Heart right ventricle (tissue), 16 donors: ENCODE measurements around the gene GMPR2. TPM values are rescaled to one million over a fixed set of nuclear protein-coding genes. Genes with fewer than 3 reads are reported as not detected.
A peak's percentile ranks its signal among the peaks of the same experiment; 100 is the strongest.

Source experiments
- ATAC-seq, 8 donors: fragments of 200-7000 bp; cut with Tn5 transposase; one replicate each; pipeline ENCODE4 v1.9.1; 2020; ENCODE audit warnings: mild to moderate bottlenecking in 8 of 8, moderate library complexity in 8 of 8, moderate number of reproducible peaks in 1 of 8
- DNase-seq, 2 donors: peaks; one replicate each; pipeline ENCODE4 v3.0.0-alpha.2; 2020
- H3K27ac ChIP-seq, 10 donors: fragments of 200-600 bp; sonication (generic) in 2 of 10; one replicate each; pipeline versions ENCODE4 v1.5.0 to v1.8.0; 2020 to 2022; ENCODE audit warnings: mild to moderate bottlenecking in 3 of 10
- H3K27me3 ChIP-seq, 7 donors: fragments of 200-600 bp; one replicate each; pipeline ENCODE4 v1.8.0; 2021 to 2022; ENCODE audit warnings: mild to moderate bottlenecking in 2 of 7
- H3K36me3 ChIP-seq, 9 donors: fragments of 200-600 bp; sonication (generic) in 1 of 9; one replicate each; pipeline versions ENCODE4 v1.5.0 to v1.8.0; 2020 to 2022; ENCODE audit warnings: mild to moderate bottlenecking in 2 of 9
- H3K4me1 ChIP-seq, 9 donors: fragments of 200-600 bp; sonication (generic) in 1 of 9; one replicate each; pipeline versions ENCODE4 v1.5.0 to v1.8.0; 2020 to 2022; ENCODE audit warnings: mild to moderate bottlenecking in 4 of 9
- H3K4me3 ChIP-seq, 10 donors: fragments of 200-600 bp; sonication (generic) in 2 of 10; one replicate each; pipeline versions ENCODE4 v1.5.0 to v1.8.0; 2020 to 2022; ENCODE audit warnings: mild to moderate bottlenecking in 7 of 10, moderate library complexity in 2 of 10
- H3K9me3 ChIP-seq, 11 donors: fragments of 200-600 bp in 10 of 11; sonication (generic) in 2 of 11; one replicate each; pipeline versions ENCODE4 v1.5.0 to v1.8.0; 2013 to 2022; ENCODE audit warnings: mild to moderate bottlenecking in 2 of 11, control low read depth in 1 of 11, moderate library complexity in 1 of 11
- WGBS, 2 donors: extraction: QIAGEN DNeasy Blood & Tissue Kit; methylation state at CpG; one replicate each; pipeline ENCODE4 v1.1.7; 2013; ENCODE audit warnings: inconsistent platforms in 1 of 2; 5-methylcytosine and 5-hydroxymethylcytosine counted together
- intact Hi-C, 10 donors: fragments of 100-400 bp; cut with DNase I; formaldehyde crosslinking; loops; one replicate each; pipeline versions ENCODE4 v1.11.1 to v1.14.2; 2022
- polyA plus RNA-seq, 2 donors: library from polyadenylated mRNA; stranded (reverse); fragments of 200-250 nt; gene quantifications; one replicate each; pipeline ENCODE4 v1.2.3, GENCODE V29; 2013
- total RNA-seq, 10 donors: library from RNA; stranded (reverse); fragmentation: NEBNext Ultra II Directional in 3 of 10; extraction: Animal tissue kit (Norgen Biotek cat#: 25700) in 3 of 10; gene quantifications; one replicate each; pipeline versions ENCODE4 v1.2.1 to v1.2.4, GENCODE V29; 2021 to 2023
- TF ChIP-seq, protein P1 (sequence below), 9 donors: fragments of 200-600 bp; sonication (generic) in 2 of 9; IDR thresholded peaks; one replicate each; pipeline versions ENCODE4 v1.5.0 to v1.8.0; 2021 to 2022; ENCODE audit warnings: antibody characterized with exemption in 9 of 9, mild to moderate bottlenecking in 5 of 9, moderate library complexity in 1 of 9
- donor health status: Arrhythmogenic right ventricular cardiomyopathy.
- donor health status: ischemic (EF 13 %, LVEDD 7.1; RV severe dilation, severe dysfunction).
- donor health status: healthy with polysubstance abuse.
- donor health status: DM: no; HTN: yes; CAD: no.
- donor health status: DM: no; HTN: no; CAD: no.
- donor health status: ischemic (EF 25% LVEDD 6.9; RV normal size, moderate dysfunction).
- donor health status: ischemic (EF 25% LVEDD 5.7; RV mildly dilated, moderate dysfunction).
- donor health status: healthy.
- donor health status: DM: yes; HTN: yes; CAD: no.
- donor health status: Ischemic cardiomyopathy.
- donor health status: ischemic (EF 35%, LVEDD 5.7; RV mildly dilated, moderate dysfunction).
- donor health status: nonischemic (EF 11% LVEDD 7.7; RV severe dilation, severe dysfunction).
- donor health status: DM: yes; HTN: yes; CAD: no.
- donor health status: PGD.
- donor health status: ischemic (EF 29% LVEDD 5.4; RV normal size, mild dysfunction).
- donor health status: nonischemic (EF 23%, LVEDD 6.1; RV moderate dilation, normal function).

The GMPR2 gene
- total and polyA plus RNA-seq, 12 donors = 26.4 to 46.9 (median 32.7) TPM

DNA sequence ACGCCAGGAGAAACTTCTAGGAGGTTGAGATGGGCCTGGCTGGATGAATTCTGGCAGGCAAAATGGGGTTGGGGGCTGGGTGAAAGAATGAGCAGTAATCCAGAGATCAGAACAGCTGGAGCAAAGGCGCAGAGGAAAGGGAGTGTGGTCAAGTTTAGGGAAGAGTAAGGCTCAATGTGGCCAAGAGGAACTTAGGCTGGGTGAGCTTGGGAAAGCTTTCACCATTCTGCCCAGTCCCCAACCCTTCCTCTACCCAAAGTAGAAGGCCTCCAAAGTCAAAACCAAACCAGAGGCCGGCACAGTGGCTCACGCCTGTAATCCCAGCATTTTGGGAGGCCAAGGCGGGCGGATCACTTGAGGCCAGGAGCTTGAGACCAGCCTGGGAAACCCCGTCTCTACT is 48.9 kb downstream of the GMPR2 start:
- TF ChIP-seq, protein P1, sequence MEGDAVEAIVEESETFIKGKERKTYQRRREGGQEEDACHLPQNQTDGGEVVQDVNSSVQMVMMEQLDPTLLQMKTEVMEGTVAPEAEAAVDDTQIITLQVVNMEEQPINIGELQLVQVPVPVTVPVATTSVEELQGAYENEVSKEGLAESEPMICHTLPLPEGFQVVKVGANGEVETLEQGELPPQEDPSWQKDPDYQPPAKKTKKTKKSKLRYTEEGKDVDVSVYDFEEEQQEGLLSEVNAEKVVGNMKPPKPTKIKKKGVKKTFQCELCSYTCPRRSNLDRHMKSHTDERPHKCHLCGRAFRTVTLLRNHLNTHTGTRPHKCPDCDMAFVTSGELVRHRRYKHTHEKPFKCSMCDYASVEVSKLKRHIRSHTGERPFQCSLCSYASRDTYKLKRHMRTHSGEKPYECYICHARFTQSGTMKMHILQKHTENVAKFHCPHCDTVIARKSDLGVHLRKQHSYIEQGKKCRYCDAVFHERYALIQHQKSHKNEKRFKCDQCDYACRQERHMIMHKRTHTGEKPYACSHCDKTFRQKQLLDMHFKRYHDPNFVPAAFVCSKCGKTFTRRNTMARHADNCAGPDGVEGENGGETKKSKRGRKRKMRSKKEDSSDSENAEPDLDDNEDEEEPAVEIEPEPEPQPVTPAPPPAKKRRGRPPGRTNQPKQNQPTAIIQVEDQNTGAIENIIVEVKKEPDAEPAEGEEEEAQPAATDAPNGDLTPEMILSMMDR (IDR thresholded peaks at IDR 0.05) = no peak
- Histone ChIP-seq H3K4me1 (peaks cover 0 to 62% (median 15%) of the 10 kb centered on the region in 9 donors), H3K9me3 (no peaks in the 10 kb centered on the region), H3K4me3 (no peak overlapping the region), H3K27ac (peak overlapping the region in 1 of 10 donors; percentile 72), H3K36me3 (no peaks in the 10 kb centered on the region), H3K27me3 (no peaks in the 10 kb centered on the region)
- intact Hi-C loops = no loop called here
- ATAC-seq (no peak), DNase-seq (no peak)
- 93 to 95% methylated on average over 7 of the region's 7 CpGs for WGBS, 2 donors

DNA sequence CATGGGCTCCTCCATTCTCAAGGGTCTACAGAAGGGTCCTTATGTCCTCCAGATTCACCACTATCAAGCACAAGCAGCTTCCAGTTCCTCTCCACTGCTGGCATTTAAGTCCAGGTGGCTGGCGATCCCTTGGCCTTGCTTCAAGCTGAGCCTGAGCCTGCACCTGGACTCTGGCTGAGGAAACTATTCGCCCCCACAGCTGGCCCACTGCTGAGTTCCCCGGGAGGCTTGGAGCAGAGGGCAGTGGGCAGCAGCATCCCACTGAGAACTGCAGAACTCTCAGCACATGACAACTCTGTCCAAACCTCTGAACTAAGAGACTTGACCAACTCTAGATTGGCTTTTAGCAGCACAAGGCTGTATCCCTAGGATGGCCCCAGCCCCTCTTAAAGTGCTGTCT is 50.0 kb downstream of the GMPR2 start:
- Histone ChIP-seq H3K9me3 (no peaks in the 10 kb centered on the region), H3K4me1 (peaks cover 0 to 51% (median 15%) of the 10 kb centered on the region in 9 donors), H3K36me3 (no peaks in the 10 kb centered on the region), H3K27ac (peak overlapping the region in 1 of 10 donors; percentile 72), H3K4me3 (no peak overlapping the region), H3K27me3 (no peaks in the 10 kb centered on the region)
- intact Hi-C loops = no loop called here
- TF ChIP-seq, protein P1 (IDR thresholded peaks at IDR 0.05) = no peak
- DNase-seq (no peak), ATAC-seq (no peak)
- WGBS, 2 donors = 86 to 87% methylated on average over 3 of the region's 3 CpGs

DNA sequence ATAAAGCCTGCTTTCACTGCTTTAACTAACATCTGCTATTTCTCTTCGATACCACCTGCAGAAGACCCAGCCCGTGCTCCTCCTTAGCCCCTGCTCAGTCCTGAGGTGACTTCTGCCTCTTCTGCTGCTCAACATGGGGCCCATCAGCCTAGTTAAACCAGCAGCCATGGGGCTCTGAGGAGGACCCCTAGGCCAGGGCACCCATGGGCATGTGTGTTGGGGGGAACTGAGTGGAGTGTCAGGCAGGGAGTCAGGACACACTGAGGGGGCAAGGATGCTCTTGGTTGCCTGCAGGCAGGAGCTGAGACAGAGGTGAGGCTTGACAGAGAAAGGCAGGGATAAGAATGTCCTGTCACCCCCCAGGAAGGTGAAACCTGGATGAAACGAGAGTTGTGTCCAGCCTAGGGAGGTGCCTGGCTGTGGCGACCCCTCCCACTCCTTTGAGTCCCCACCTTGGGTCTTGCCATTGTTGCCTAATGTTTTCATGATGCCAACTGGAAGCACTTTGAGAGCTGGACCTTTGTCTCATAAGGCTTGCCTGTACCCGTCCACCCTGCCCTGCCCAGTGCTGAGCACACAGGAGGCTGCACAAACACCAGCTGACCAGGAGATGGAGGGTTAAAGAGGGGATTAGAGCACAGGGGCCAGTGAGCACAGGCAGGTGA is 51.2 kb downstream of the GMPR2 start:
- DNase-seq = no peak
- H3K9me3 ChIP-seq = no peaks in the 10 kb centered on the region

DNA sequence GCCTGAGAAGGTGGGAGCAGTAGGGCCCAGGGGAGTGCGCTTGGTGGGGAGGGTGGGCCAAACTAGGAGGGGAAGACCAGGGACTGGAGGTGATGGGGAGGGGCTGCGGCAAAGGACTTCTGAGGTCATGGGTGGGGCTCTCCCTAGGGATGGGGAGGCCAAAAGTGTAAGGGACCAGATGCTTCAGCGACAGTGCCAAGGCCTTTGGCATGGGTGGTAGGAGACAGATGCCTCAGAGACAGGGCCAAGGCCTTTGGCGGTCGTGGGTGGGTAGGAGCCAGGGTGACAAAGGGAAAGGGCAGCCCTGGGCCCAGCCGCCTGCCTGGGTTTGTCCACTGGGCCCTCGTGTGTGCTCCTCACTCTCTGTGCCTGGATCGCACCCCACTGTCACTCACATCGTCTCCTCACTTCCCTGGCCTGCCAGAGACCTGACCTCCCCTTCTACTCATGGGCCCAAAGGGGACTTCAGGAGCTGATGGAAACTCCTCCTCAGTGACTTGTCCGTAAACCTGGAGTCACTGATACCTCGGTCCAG is 51.8 kb downstream of the GMPR2 start:
- H3K9me3 ChIP-seq = no peaks in the 10 kb centered on the region
- H3K27me3 ChIP-seq = no peaks in the 10 kb centered on the region
- ATAC-seq (no peak), DNase-seq (no peak)
- no peak overlapping the region for H3K4me3 ChIP-seq
- intact Hi-C loops = no loop called here
- WGBS, 2 donors = 64 to 70% methylated on average over 10 to 11 of the region's 11 CpGs
- peaks cover 0 to 33% (median 6%) of the 10 kb centered on the region in 9 donors for H3K4me1 ChIP-seq
- H3K27ac ChIP-seq = no peak overlapping the region
- peaks cover 0 to 5% (median 2%) of the 10 kb centered on the region in 9 donors for H3K36me3 ChIP-seq
- TF ChIP-seq, protein P1 (IDR thresholded peaks at IDR 0.05) = no peak

More for the DNA sequence above, 51.2 kb downstream of the GMPR2 start:
- intact Hi-C loops = no loop called here
- no peaks in the 10 kb centered on the region for H3K36me3 ChIP-seq
- no peaks in the 10 kb centered on the region for H3K27me3 ChIP-seq
- H3K27ac ChIP-seq = no peak overlapping the region
- no peak for ATAC-seq
- TF ChIP-seq, protein P1 (IDR thresholded peaks at IDR 0.05) = no peak
- no peak overlapping the region for H3K4me3 ChIP-seq
- WGBS, 2 donors = 94% methylated on average over 5 of the region's 5 CpGs
- H3K4me1 ChIP-seq = peaks cover 0 to 39% (median 9%) of the 10 kb centered on the region in 9 donors
